SW 1271 (cell line): ENCODE measurements around the gene GABRA4.
A peak's percentile ranks its signal among the peaks of the same experiment; 100 is the strongest.

Source experiments
- DNase-seq, 2 experiments: peaks; one replicate each; lab custom pipeline; 2025; lab: John Stamatoyannopoulos, UW

Gene GABRA4

DNA sequence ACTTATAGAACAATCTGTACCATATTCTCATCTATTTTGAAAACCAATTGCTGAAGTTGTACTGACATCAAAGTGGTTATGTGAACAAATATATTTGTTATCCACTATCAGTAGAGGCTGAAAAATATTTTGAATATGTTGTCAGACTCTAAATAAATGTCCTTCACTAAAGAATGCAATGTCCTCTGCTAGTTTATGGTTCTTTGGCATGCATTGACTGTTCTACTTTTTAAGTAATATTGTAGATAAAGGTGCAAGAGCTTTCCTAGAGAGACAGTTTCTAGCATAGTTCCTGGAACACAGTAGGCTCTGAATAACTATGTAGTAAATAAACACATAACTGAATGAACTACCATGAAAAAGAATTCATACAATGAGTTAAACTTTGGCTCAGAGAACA, 66.2 kb downstream of the GABRA4 start:
- DNase-seq: no peak

GRCh38 chr4:46924789-46925529, 68.4 kb downstream of the GABRA4 start:
- DNase-seq: no peak

GRCh38 chr4:46922205-46922604, 71.2 kb downstream of the GABRA4 start:
- no peak for DNase-seq

DNA sequence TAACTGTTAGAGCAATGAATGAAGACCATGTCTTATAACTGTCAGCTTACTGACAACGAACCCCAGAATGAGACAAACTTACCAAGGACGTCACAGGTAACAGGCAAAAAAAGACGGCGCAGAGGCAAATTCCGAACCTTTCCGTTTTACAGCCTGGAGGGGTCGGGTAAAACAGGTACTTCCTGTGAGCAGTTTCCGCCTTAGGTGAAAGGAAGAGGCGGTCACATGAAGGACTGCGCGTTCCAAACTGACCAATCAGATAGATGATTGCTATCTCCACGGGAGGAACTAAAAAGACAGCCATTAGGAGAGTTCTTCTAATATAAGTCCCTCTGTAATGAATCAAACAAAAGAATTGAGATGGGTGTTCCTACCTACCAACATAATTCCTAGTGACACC, 84.3 kb downstream of the GABRA4 start, which contains the start of gene COX7B2:
COX7B2 (minus strand) TSS at position 168 of the 400 bp plus-strand sequence. CDS start 174,053 bp downstream, outside the sequence.
- no peak for DNase-seq

DNA sequence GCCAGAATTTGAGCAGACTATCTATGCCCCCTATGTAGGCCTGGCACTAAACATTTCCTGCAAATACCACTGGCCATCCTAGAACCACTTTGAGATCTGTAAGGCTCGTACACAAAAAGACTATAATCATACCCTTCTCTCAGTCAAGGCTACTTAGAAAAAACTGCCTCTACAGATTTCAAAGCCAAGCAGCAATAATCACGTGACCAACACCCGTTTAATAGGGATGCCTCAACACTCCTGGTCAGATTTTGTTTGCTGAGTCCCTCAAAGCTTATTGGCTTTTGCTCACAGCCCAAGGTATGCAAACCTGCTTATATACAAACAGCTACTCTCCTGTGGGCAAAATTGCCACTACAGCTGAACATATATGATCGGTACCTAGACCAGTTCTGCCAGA, 85.2 kb downstream of the GABRA4 start:
- no peak for DNase-seq

DNA sequence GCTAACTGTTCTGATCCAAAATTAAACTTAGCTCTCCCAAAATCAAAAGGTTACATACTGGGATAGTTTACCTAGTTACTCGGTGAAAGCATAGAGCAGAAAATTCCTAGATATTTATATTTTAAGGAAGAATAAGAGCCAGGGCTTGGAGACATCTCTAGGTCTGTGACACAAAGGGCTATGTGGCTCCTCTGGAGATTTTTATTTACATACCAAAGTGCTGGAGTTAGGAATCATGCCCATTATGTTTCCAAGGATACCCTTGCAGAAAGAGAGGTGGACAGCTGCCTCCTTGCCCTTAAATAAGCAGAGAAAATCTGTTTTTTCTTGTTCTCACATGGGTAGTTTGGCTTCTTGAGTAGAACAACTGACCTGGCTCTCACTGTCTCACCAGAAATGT, 93.3 kb downstream of the GABRA4 start:
- no peak for DNase-seq

GRCh38 chr4:46894826-46895225, 98.6 kb downstream of the GABRA4 start:
- no peak for DNase-seq

- no peak for DNase-seq
Observed at GRCh38 chr4:46890056-46890455, 103.3 kb downstream of the GABRA4 start.

DNA sequence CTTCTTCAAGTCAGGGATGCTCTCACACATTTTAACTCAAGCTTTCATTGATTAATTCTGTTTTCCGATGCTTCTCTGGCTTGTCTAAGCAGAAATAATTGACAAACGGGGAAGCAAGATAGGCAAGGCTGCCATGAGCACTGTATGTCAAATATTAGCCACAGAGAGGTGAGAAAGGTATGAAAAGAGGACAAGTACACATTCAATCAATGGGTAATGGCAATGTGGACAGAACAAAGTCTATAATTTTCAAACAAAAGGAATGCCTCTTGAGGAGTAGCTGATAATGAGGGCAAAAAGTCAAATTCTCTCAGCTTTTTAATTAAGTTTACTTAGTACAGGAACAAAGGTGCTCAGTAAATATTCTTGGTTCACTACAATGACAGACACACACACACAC, 104.0 kb downstream of the GABRA4 start:
- no peak for DNase-seq

GRCh38 chr4:46886711-46887110, 106.7 kb downstream of the GABRA4 start:
- peak in 1 of 2 experiments; percentile 38 for DNase-seq

GRCh38 chr4:46878641-46879040, 114.7 kb downstream of the GABRA4 start:
- no peak for DNase-seq

DNA sequence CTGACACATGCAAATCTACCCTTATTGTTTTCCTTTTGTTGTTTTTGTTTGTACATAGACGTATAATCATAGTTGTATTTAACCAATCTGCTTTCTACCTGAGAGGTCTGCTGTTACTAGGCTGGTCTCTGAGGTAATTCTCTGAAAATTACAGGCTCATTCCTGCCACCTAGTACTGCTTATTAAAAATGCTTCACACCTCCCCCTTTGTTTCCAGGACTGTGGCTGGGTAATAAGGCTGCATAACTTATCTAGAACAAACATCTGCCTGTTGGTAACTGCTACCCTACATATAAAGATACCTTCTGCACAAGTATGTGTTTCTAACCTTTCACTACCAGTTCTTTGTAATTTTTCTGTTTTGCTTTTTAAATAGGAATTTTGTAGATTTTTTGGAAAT, 118.6 kb downstream of the GABRA4 start:
- DNase-seq: no peak

DNA sequence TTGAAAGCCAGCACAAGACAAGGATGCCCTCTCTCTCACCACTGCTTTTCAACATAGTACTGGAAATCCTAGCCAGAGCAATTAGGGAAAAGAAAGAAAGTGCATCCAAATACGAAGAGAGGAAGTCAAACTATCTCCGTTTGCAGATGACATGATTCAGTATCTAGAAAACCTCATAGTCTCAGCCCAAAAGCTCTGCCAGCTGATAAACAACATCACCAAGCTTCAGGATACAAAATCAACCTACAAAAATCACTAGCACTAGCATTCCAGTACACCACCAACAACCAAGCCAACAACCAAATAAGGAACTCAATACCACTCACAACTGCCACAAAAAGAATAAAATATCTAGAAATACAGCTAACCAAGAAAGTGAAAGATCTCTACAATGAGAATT, 123.0 kb downstream of the GABRA4 start:
- no peak for DNase-seq
